HL-60 (cell line): ENCODE results near the gene SFMBT1.

Experiments used
- GABPA ChIP-seq: IDR thresholded peaks from 2 replicates; pipeline ENCODE4 v1.6.1; 2012; ENCODE audit warnings: low read depth
- TF ChIP-seq, protein P1 (sequence below): IDR thresholded peaks from one replicate; pipeline ENCODE4 v1.5.1; 2011; ENCODE audit warnings: low read length, control low read depth, inconsistent platforms; ENCODE audit not compliant: insufficient read depth
- TF ChIP-seq, protein P2 (sequence below): IDR thresholded peaks from 2 replicates; pipeline ENCODE4 v1.6.1; 2012; ENCODE audit warnings: low read depth; ENCODE audit not compliant: insufficient replicate concordance

DNA sequence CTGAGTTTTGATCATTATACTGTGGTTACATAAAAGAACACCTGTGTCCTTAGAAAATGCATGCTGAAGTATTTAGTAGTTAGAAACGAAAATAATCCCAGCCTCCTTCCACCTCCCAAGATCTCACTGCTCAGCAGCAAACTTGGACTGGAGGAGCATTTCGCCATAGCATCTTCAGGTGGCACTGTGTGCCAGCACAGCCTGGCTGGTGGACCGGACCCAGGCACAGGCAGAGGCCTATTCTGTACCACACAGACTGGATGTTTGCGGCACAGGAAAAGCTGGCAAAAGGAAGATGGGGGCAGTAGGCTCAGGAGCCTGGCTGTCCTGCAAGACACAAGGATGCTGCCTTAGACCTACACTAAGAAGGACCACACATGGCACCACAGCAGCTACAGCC is 158.7 kb downstream of the SFMBT1 start:
- TF ChIP-seq, protein P1, sequence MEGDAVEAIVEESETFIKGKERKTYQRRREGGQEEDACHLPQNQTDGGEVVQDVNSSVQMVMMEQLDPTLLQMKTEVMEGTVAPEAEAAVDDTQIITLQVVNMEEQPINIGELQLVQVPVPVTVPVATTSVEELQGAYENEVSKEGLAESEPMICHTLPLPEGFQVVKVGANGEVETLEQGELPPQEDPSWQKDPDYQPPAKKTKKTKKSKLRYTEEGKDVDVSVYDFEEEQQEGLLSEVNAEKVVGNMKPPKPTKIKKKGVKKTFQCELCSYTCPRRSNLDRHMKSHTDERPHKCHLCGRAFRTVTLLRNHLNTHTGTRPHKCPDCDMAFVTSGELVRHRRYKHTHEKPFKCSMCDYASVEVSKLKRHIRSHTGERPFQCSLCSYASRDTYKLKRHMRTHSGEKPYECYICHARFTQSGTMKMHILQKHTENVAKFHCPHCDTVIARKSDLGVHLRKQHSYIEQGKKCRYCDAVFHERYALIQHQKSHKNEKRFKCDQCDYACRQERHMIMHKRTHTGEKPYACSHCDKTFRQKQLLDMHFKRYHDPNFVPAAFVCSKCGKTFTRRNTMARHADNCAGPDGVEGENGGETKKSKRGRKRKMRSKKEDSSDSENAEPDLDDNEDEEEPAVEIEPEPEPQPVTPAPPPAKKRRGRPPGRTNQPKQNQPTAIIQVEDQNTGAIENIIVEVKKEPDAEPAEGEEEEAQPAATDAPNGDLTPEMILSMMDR, result no peak
- TF ChIP-seq, protein P2, sequence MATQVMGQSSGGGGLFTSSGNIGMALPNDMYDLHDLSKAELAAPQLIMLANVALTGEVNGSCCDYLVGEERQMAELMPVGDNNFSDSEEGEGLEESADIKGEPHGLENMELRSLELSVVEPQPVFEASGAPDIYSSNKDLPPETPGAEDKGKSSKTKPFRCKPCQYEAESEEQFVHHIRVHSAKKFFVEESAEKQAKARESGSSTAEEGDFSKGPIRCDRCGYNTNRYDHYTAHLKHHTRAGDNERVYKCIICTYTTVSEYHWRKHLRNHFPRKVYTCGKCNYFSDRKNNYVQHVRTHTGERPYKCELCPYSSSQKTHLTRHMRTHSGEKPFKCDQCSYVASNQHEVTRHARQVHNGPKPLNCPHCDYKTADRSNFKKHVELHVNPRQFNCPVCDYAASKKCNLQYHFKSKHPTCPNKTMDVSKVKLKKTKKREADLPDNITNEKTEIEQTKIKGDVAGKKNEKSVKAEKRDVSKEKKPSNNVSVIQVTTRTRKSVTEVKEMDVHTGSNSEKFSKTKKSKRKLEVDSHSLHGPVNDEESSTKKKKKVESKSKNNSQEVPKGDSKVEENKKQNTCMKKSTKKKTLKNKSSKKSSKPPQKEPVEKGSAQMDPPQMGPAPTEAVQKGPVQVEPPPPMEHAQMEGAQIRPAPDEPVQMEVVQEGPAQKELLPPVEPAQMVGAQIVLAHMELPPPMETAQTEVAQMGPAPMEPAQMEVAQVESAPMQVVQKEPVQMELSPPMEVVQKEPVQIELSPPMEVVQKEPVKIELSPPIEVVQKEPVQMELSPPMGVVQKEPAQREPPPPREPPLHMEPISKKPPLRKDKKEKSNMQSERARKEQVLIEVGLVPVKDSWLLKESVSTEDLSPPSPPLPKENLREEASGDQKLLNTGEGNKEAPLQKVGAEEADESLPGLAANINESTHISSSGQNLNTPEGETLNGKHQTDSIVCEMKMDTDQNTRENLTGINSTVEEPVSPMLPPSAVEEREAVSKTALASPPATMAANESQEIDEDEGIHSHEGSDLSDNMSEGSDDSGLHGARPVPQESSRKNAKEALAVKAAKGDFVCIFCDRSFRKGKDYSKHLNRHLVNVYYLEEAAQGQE, result no peak
- TF ChIP-seq GABPA, result no peak
